GM21723 (cell line): ENCODE measurements around the gene STK16.
A peak's percentile ranks its signal among the peaks of the same experiment; 100 is the strongest.

Experiments
- ATAC-seq: cut with Tn5 transposase; IDR thresholded peaks from one replicate; pipeline ENCODE4 v1.9.1; 2021; ENCODE audit warnings: mild to moderate bottlenecking, moderate library complexity; ENCODE audit not compliant: unreplicated experiment

Gene STK16

DNA sequence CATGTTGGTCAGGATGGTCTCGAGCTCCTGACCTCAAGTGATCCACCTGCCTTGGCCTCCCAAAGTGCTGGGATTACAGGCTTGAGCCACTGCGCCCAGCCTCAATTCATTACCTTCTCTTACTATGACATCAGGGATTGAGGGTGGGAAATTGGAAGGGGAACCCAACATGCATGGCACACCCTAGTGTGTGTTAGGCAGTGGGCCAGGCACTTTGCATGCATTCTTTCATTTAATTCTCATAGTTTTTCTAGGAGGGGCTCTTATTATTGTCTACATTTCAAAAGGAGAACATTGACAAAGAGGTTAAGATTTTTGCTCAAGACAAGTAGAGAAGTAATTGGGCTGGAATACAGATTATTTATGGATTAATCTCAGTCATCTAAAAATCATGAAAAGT lies 23.0 kb downstream of the STK16 start:
- no peak for ATAC-seq

DNA sequence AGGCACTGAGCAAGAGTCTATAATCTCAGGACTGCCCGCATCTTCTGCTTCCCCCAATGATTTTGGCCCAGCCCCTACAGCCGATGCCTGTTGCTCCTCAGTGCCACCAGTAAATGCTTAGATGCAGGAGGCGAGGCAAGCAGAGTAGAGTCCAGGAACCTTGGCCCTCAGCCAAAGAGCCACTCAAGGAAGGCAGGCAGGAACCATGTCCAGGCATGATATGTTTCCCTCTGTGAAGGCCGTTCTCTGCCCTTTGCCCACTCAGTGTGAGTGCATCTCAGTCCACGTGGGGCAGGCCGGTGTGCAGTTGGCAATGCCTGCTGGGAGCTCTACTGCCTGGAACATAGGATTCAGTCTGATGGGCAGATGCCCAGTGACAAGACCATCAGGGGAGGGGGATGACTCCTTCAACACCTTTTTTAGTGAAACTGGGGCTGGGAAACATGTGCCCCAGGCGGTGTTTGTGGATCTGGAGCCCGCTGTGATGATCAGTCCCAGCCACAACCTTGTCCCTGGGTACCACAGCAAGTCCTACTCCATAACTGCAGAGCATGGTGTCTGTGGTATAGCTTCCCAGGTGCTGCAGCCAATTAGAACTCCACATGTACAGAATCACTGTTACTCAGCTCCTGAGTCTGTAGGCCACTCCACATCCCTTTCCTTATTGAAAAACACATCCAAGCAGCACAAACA lies 24.2 kb downstream of the STK16 start:
- no peak for ATAC-seq

DNA sequence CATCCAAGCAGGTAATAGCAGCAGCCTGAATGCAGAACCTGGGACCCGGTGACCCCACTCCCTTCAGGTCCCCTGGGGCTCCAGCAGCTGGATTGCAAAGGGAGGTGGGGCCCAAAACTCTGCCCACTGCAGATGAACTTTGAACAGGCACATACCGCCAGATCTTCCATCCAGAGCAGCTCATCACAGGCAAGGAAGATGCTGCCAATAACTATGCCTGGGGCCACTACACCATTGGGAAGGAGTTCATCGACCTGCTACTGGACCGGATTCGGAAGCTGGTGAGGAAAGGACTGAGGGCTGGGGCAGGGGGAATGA lies 24.7 kb downstream of the STK16 start:
- ATAC-seq: no peak

DNA sequence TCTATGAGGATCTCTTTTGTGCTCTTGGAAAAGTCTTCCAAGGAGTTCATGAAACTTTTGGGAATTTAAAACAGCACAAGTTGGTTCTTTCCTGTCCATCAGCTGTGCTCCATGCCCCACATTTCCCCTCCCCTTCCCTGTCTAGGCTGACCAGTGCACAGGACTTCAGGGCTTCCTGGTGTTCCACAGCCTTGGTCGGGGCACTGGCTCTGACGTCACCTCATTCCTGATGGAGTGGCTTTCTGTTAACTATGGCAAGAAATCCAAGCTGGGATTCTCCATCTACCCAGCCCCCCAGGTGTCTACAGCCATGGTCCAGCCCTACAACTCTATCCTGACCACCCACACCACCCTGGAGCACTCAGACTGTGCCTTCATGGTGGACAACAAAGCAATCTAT lies 25.7 kb downstream of the STK16 start:
- no peak for ATAC-seq

- no peak for ATAC-seq
These were observed 27.1 kb downstream of the STK16 start for GRCh38 chr2:219272356-219272755.

GRCh38 chr2:219272995-219273394 lies 27.7 kb downstream of the STK16 start:
- no peak for ATAC-seq

DNA sequence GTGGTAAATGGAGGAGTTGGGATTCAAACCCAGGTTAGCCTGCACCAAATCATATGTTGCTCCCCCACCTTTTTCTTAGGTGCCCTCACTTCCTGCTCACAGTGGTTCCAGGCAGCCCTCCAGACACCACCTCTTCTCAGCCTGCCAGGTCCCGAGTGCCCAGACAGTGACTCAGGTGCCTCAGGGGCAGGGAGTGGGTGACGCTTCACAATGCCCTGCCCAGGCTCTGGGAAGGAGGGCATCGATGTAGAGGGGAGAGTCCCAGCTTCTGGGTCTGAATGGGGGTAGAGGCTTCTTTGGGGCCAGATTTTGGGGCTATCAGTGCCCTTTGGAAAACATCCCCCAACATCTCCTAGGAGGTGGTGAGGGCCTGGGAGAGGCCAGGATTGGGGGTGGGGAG lies 28.7 kb downstream of the STK16 start:
- ATAC-seq: no peak

GRCh38 chr2:219274361-219274921 lies 29.2 kb downstream of the STK16 start:
- ATAC-seq: no peak

- peak; percentile 24 for ATAC-seq
These were observed 32.7 kb downstream of the STK16 start for GRCh38 chr2:219277703-219278654.

DNA sequence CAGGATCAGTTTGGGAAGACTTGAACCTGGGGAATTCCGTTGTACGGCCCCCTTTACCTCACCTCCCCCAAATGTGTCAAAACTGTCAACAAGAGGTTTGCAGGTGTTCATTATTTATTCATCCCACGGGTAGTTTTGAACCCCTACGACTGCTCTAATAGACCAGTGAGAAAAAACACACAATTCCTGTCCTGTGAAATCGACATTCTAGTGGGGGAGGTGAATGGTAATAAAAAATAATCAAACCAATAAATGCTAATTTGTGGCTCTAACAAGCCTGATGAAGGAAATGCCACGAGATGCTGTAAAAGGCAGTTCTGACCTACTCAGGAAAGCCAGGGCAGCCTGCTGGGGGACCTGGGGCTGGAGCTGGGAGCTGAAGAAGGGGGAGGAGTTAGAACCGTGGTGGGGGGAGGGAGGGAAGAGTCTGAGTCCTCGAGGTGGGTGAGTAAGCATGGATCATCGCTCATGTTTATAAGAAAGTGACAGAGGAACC lies 33.4 kb downstream of the STK16 start:
- ATAC-seq: peak; percentile 5

DNA sequence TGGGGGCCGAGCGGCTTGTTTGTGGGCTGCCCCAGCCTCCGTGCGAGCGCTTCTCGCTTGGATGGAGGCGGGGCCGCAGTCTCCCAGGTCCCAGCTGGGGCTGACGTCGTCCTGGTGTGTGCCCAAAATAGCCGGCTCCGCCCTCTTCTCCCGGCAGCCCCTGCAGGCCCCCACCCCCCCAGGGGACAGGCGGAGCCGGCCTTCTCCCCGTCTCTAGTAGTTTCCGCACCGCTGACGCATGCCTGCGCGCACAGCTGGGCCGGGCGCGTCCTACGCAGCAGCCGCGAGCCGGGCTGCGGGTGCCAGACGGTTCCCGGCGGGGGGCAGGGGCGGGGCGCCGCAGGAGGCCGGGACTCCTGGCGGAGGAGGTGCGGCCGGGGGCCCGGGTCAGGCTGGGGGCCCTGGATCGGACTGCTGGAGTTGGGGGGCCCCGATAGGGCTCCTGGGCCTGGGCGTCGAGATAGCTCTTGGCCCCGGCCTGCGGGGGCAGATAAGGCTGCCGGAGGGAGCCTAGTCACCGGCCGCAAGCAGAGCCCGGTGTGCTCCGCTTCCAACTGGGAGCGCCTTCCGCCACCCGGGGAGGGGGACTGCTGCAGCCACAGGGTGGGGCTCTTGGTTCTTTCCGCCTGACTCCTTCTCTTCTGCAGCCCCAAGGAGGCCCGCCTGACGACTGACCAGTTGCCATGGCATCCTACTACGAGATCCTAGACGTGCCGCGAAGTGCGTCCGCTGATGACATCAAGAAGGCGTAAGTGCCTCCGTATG lies 34.1 kb downstream of the STK16 start, which contains the start of gene DNAJB2:
Gene DNAJB2 (plus strand): TSS at position 216 of the 765 bp plus-strand sequence. CDS start 468 bp downstream, at position 684.
- peak; percentile 88 for ATAC-seq

DNA sequence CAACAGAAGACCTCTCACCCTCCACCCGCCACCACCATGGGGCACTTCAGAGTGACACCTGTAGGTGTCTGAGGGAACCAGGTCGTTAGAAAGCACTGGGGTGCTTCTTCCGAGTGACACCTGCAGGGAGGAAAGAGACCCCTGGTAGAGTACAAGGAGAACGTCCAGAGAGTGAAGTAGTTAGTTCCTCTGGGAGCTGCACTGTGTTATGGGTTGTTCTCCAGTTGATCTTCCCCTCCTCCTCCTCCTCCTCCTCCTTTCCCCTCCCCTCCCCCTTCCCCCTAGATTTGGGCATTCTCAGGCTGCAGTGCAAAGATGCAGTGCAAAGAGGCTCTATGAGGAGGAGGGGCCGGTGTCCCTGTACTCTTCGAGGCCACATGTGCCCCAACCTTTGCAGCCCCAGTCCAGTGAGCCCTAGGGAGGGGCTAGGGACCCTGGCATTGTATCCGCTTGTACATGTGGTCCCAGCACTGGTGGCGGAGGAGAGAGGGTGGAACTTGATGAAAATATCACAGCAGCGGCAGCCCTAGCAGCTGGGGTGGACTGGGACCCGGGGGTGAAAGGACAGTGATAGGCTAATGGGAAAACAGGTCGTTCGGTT lies 34.7 kb downstream of the STK16 start:
- no peak for ATAC-seq

GRCh38 chr2:219280651-219281050 lies 35.4 kb downstream of the STK16 start:
- no peak for ATAC-seq

DNA sequence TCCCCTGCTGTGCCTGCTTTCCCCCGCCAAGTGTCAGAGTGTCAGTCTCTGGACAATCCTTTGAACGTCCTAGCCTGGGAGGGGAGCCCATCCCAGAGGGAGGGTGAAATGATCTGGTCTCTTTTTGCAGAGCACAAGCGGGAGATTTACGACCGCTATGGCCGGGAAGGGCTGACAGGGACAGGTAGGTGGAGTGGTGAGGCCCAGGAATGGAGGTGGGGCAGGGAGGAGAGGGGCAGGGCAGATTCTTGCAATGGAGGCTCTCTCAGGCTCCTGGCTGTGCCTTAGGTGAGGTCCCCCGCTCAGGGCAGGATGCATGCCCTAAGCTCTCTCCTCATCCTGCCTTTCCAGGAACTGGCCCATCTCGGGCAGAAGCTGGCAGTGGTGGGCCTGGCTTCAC lies 36.3 kb downstream of the STK16 start:
- ATAC-seq: no peak

GRCh38 chr2:219282375-219282774 lies 37.1 kb downstream of the STK16 start:
- ATAC-seq: no peak

- ATAC-seq: no peak
These were observed 37.8 kb downstream of the STK16 start for GRCh38 chr2:219282943-219283581.

GRCh38 chr2:219284501-219285372 lies 39.5 kb downstream of the STK16 start:
- no peak for ATAC-seq

- ATAC-seq: no peak
These were observed 40.1 kb downstream of the STK16 start for GRCh38 chr2:219285373-219285735.

GRCh38 chr2:219285894-219286425 lies 40.7 kb downstream of the STK16 start:
- no peak for ATAC-seq
